Gastroesophageal sphincter (tissue), 4 donors: Measurements from ENCODE around the gene OTOGL. TPM values are rescaled to one million over a fixed set of nuclear protein-coding genes. Genes with fewer than 3 reads are reported as not detected.

Source experiments
- ATAC-seq: fragments of 150-250 bp; one replicate; pipeline ENCODE4 v1.9.1; 2016; ENCODE audit warnings: mild to moderate bottlenecking, moderate library complexity
- H3K27ac ChIP-seq, 4 donors: fragments of 200-600 bp; sonication (generic) in 3 of 4; 1 replicate in 3 of 4; 2 replicates in 1 of 4; pipeline ENCODE4 v1.5.1; 2016 to 2019
- H3K27me3 ChIP-seq: fragments of 200-600 bp; sonication (generic); one replicate; pipeline ENCODE4 v1.5.1; 2019
- H3K36me3 ChIP-seq, 2 donors: fragments of 200-600 bp; sonication (generic); one replicate each; pipeline ENCODE4 v1.5.1; 2019; ENCODE audit warnings: control low read depth in 1 of 2
- H3K4me1 ChIP-seq, 3 donors: fragments of 200-600 bp; sonication (generic); 1 replicate in 2 of 3; 2 replicates in 1 of 3; pipeline ENCODE4 v1.5.1; 2016 to 2019; ENCODE audit warnings: control low read depth in 2 of 3
- H3K4me3 ChIP-seq, 2 donors: fragments of 200-600 bp; sonication (generic); one replicate each; pipeline ENCODE4 v1.5.1; 2019; ENCODE audit warnings: mild to moderate bottlenecking in 1 of 2, moderate library complexity in 1 of 2
- H3K9me3 ChIP-seq, 3 donors: fragments of 200-600 bp; sonication (generic); one replicate each; pipeline ENCODE4 v1.5.1; 2017 to 2019; ENCODE audit warnings: control low read depth in 2 of 3
- CTCF ChIP-seq, 4 experiments: fragments of 200-600 bp in 2 of 4; fragments of 450-650 bp in 2 of 4; sonication (generic) in 1 of 4; IDR thresholded peaks; one replicate each; pipeline ENCODE4 v1.5.1; 2017 to 2019; ENCODE audit warnings: antibody characterized with exemption in 4 of 4, mild to moderate bottlenecking in 2 of 4, moderate library complexity in 2 of 4
- EP300 ChIP-seq: sonication (generic); formaldehyde crosslinking; IDR thresholded peaks from one replicate; pipeline ENCODE4 v1.6.1; 2017; ENCODE audit warnings: antibody characterized with exemption, mild to moderate bottlenecking
- POLR2A ChIP-seq, 2 donors: fragments of 450-650 bp; IDR thresholded peaks; one replicate each; pipeline ENCODE4 v1.6.1; 2017; ENCODE audit warnings: antibody characterized with exemption in 2 of 2, mild to moderate bottlenecking in 2 of 2, moderate library complexity in 1 of 2
- POLR2AphosphoS5 ChIP-seq: sonication (generic); formaldehyde crosslinking; IDR thresholded peaks from one replicate; pipeline ENCODE4 v1.6.1; 2017; ENCODE audit warnings: antibody characterized with exemption
- WGBS, 2 donors: methylation state at CpG; one replicate each; pipeline ENCODE4 v1.1.5; 2018; ENCODE audit warnings: low coverage in 1 of 2; 5-methylcytosine and 5-hydroxymethylcytosine counted together
- total RNA-seq, 4 donors: library from RNA; depleted of rRNA; stranded (reverse); fragments of >200 nt; gene quantifications; one replicate each; pipeline ENCODE4 v1.1.0, GENCODE V29; 2016

The OTOGL gene
- total RNA-seq, 4 donors from 2014 or later, result 0.47 to 1.7 (median 1.4) TPM

- H3K27ac ChIP-seq, result peak overlapping the region in 3 of 4 donors; percentile 47 to 52 (median 51)
- TF ChIP-seq POLR2AphosphoS5, result no peak
- TF ChIP-seq EP300, result no peak
- TF ChIP-seq CTCF (IDR thresholded peaks at IDR 0.05), result no peak
- no peak for TF ChIP-seq POLR2A (IDR thresholded peaks at IDR 0.05)
- WGBS, 2 donors, result 55 to 63% methylated on average over 2 of the region's 2 CpGs
- no peak for ATAC-seq
- no peak overlapping the region for H3K4me3 ChIP-seq
- no peaks in the 10 kb centered on the region for H3K27me3 ChIP-seq
- H3K9me3 ChIP-seq, result no peaks in the 10 kb centered on the region
- H3K36me3 ChIP-seq, result no peaks in the 10 kb centered on the region
- H3K4me1 ChIP-seq, result peaks cover 0 to 23% (median 5%) of the 10 kb centered on the region in 3 donors
These were observed 1.8 kb downstream of the OTOGL start for GRCh38 chr12:80101126-80101525.

GRCh38 chr12:80107221-80107620 is 7.9 kb downstream of the OTOGL start:
- H3K27ac ChIP-seq, result no peak overlapping the region
- H3K36me3 ChIP-seq, result no peaks in the 10 kb centered on the region
- no peak for TF ChIP-seq EP300
- TF ChIP-seq POLR2A (IDR thresholded peaks at IDR 0.05), result no peak
- no peak for TF ChIP-seq CTCF (IDR thresholded peaks at IDR 0.05)
- no peak for TF ChIP-seq POLR2AphosphoS5
- WGBS, 2 donors, result 90 to 95% methylated on average over 5 of the region's 5 CpGs
- no peak for ATAC-seq
- no peaks in the 10 kb centered on the region for H3K9me3 ChIP-seq
- no peaks in the 10 kb centered on the region for H3K27me3 ChIP-seq
- H3K4me3 ChIP-seq, result no peak overlapping the region
- H3K4me1 ChIP-seq, result no peaks in the 10 kb centered on the region

- peaks cover 0 to 16% (median 0%) of the 10 kb centered on the region in 3 donors for H3K9me3 ChIP-seq
- H3K4me3 ChIP-seq, result no peak overlapping the region
- no peak overlapping the region for H3K27ac ChIP-seq
- TF ChIP-seq CTCF (IDR thresholded peaks at IDR 0.05) (no peak), POLR2A (IDR thresholded peaks at IDR 0.05) (no peak), EP300 (no peak), POLR2AphosphoS5 (no peak)
- no peaks in the 10 kb centered on the region for H3K27me3 ChIP-seq
- H3K36me3 ChIP-seq, result no peaks in the 10 kb centered on the region
- H3K4me1 ChIP-seq, result peaks cover 18 to 46% (median 19%) of the 10 kb centered on the region in 3 donors
- ATAC-seq, result no peak
These were observed 17.4 kb downstream of the OTOGL start for GRCh38 chr12:80116735-80117134.

GRCh38 chr12:80118565-80119324 is 19.4 kb downstream of the OTOGL start:
- ATAC-seq, result no peak
- peaks cover 0 to 9% (median 0%) of the 10 kb centered on the region in 3 donors for H3K9me3 ChIP-seq
- TF ChIP-seq POLR2AphosphoS5, result no peak
- TF ChIP-seq CTCF (IDR thresholded peaks at IDR 0.05), result no peak
- TF ChIP-seq POLR2A (IDR thresholded peaks at IDR 0.05), result no peak
- TF ChIP-seq EP300, result no peak
- H3K27me3 ChIP-seq, result no peaks in the 10 kb centered on the region
- H3K27ac ChIP-seq, result peak overlapping the region; percentile 29 to 66 (median 48)
- 10 to 24% methylated on average over 2 of the region's 2 CpGs for WGBS, 2 donors
- H3K4me1 ChIP-seq, result peaks cover 18 to 57% (median 19%) of the 10 kb centered on the region in 3 donors
- H3K4me3 ChIP-seq, result no peak overlapping the region
- no peaks in the 10 kb centered on the region for H3K36me3 ChIP-seq

GRCh38 chr12:80120994-80121393 is 21.7 kb downstream of the OTOGL start:
- Histone ChIP-seq H3K27ac (peak overlapping the region; percentile 48 to 72 (median 65)), H3K9me3 (no peaks in the 10 kb centered on the region), H3K4me3 (no peak overlapping the region), H3K36me3 (no peaks in the 10 kb centered on the region), H3K27me3 (no peaks in the 10 kb centered on the region), H3K4me1 (peaks cover 18 to 57% (median 19%) of the 10 kb centered on the region in 3 donors)
- WGBS, 2 donors, result 45 to 56% methylated on average over 3 of the region's 3 CpGs
- no peak for ATAC-seq
- TF ChIP-seq POLR2AphosphoS5 (no peak), POLR2A (IDR thresholded peaks at IDR 0.05) (no peak), EP300 (no peak), CTCF (IDR thresholded peaks at IDR 0.05) (no peak)
